HepG2 (cell line): ENCODE measurements around the gene EFCAB8. TPM values are rescaled to one million over a fixed set of nuclear protein-coding genes. Genes with fewer than 3 reads are reported as not detected.
A peak's percentile ranks its signal among the peaks of the same experiment; 100 is the strongest.

Source experiments
- CTCF ChIP-seq: sonication (generic); formaldehyde crosslinking; IDR thresholded peaks from 2 replicates; pipeline ENCODE4 v1.5.0; 2020; ENCODE audit warnings: mild to moderate bottlenecking, missing genetic modification reagents, moderate library complexity
- NKX3-1 ChIP-seq: sonication (generic); formaldehyde crosslinking; IDR thresholded peaks from 2 replicates; pipeline ENCODE4 v1.5.0; 2020; ENCODE audit warnings: missing genetic modification reagents
- NPAS2 ChIP-seq: sonication (generic); formaldehyde crosslinking; IDR thresholded peaks from 2 replicates; pipeline ENCODE4 v1.8.0; 2022; ENCODE audit warnings: mild to moderate bottlenecking, missing genetic modification reagents, borderline replicate concordance
- RARG ChIP-seq: sonication (generic); formaldehyde crosslinking; IDR thresholded peaks from 2 replicates; pipeline ENCODE4 v1.4.0; 2020; ENCODE audit warnings: low read depth, mild to moderate bottlenecking, missing genetic modification reagents
- RERE ChIP-seq: IDR thresholded peaks from 2 replicates; pipeline ENCODE4 v1.6.1; 2016; ENCODE audit warnings: low read depth, missing genetic modification reagents, missing compliant biosample characterization
- SAP130 ChIP-seq: IDR thresholded peaks from 2 replicates; pipeline ENCODE4 v1.6.1; 2016; ENCODE audit warnings: low read depth
- SOX6 ChIP-seq, 2 experiments: fragments of 450-650 bp in 1 of 2; sonication (generic) in 1 of 2; formaldehyde crosslinking in 1 of 2; IDR thresholded peaks; 2 replicates each; pipeline versions ENCODE4 v1.4.0 to v1.6.1; 2017 to 2020; ENCODE audit warnings: antibody characterized with exemption in 1 of 2, mild to moderate bottlenecking in 1 of 2, missing genetic modification reagents in 1 of 2
- TCF12 ChIP-seq, 2 experiments: fragments of 450-650 bp in 1 of 2; sonication (generic) in 1 of 2; formaldehyde crosslinking in 1 of 2; IDR thresholded peaks; 2 replicates each; pipeline versions ENCODE4 v1.6.1 to v1.8.0; 2017 to 2022; ENCODE audit warnings: antibody characterized with exemption in 1 of 2, mild to moderate bottlenecking in 1 of 2, missing genetic modification reagents in 1 of 2, moderate library complexity in 1 of 2
- YEATS2 ChIP-seq: sonication (generic); formaldehyde crosslinking; IDR thresholded peaks from 2 replicates; pipeline ENCODE4 v1.4.0; 2020; ENCODE audit warnings: missing genetic modification reagents, borderline replicate concordance
- ZNF468 ChIP-seq: sonication (generic); formaldehyde crosslinking; IDR thresholded peaks from 2 replicates; pipeline ENCODE4 v1.8.0; 2022; ENCODE audit warnings: mild to moderate bottlenecking, moderate library complexity, missing genetic modification reagents
- ZNF597 ChIP-seq: sonication (generic); formaldehyde crosslinking; IDR thresholded peaks from 2 replicates; pipeline ENCODE4 v1.5.0; 2020; ENCODE audit warnings: missing genetic modification reagents
- ZNF687 ChIP-seq: sonication (generic); formaldehyde crosslinking; IDR thresholded peaks from 2 replicates; pipeline ENCODE4 v1.5.1; 2020; ENCODE audit warnings: mild to moderate bottlenecking, missing genetic modification reagents, moderate library complexity
- ZNF713 ChIP-seq: sonication (generic); formaldehyde crosslinking; IDR thresholded peaks from 2 replicates; pipeline ENCODE4 v1.4.0; 2020; ENCODE audit warnings: mild to moderate bottlenecking, missing genetic modification reagents
- ZSCAN29 ChIP-seq: sonication (generic); formaldehyde crosslinking; conservative IDR thresholded peaks from 2 replicates; pipeline ENCODE4 v1.4.0; 2020; ENCODE audit warnings: mild to moderate bottlenecking, missing genetic modification reagents
- polyA plus RNA-seq, 8 experiments: library from polyadenylated mRNA; depleted of rRNA in 3 of 8; stranded (reverse) in 7 of 8; unstranded in 1 of 8; fragments of >200 nt; fragmentation: Illumina TruSeq in 4 of 8; extraction: Trizol in 4 of 8; gene quantifications; 2 replicates each; pipeline versions ENCODE4 v1.2.1 to v1.2.3, GENCODE V29; 2011 to 2016; ENCODE audit warnings: low read depth in 4 of 8, missing spikeins in 1 of 8, mixed read lengths in 1 of 8; ENCODE audit not compliant: insufficient read depth in 1 of 8
- total RNA-seq, 5 experiments: library from RNA; depleted of rRNA; stranded (reverse); fragments of >200 nt; fragmentation: Illumina TruSeq; extraction: Trizol; gene quantifications; 2 replicates each; pipeline ENCODE4 v1.2.3, GENCODE V29; 2016; ENCODE audit warnings: low read depth in 1 of 5

EFCAB8 gene
- total and polyA plus RNA-seq, 2 of the 13 experiments (the other 11 are each of a cell fraction or from before 2014, with no cell fraction given) = 0.15 to 0.22 TPM

- TF ChIP-seq CTCF (CRISPR knock-in tag) (0 out of 2 replicates have a peak, but pooled peaks have one; percentile 17), NKX3-1 (CRISPR knock-in tag) (peak; percentile 90; the same call in 1 of the 2 replicates), ZNF687 (CRISPR knock-in tag) (peak; percentile 98), YEATS2 (no peak; the same call in 1 of the 2 replicates), RARG (no peak; the same call in 1 of the 2 replicates), ZSCAN29 (CRISPR knock-in tag) (peak; percentile 82; the same call in 1 of the 2 replicates), ZNF713 (peak; percentile 85; the same call in 1 of the 2 replicates), SAP130 (CRISPR knock-in tag) (peak; percentile 88), NPAS2 (CRISPR knock-in tag) (peak; percentile 19; the same call in 1 of the 2 replicates), SOX6 (IDR thresholded peaks at IDR 0.05) (no peak), SOX6 (CRISPR knock-in tag; IDR thresholded peaks at IDR 0.05) (peak; percentile 80), ZNF468 (CRISPR knock-in tag) (peak; percentile 88; the same call in 1 of the 2 replicates), ZNF597 (CRISPR knock-in tag) (no peak), TCF12 (IDR thresholded peaks at IDR 0.05) (no peak), TCF12 (CRISPR knock-in tag; IDR thresholded peaks at IDR 0.05) (peak; percentile 58; the same call in 1 of the 2 replicates), RERE (CRISPR knock-in tag) (no peak; the same call in 1 of the 2 replicates)
These were observed 148.9 kb downstream of the EFCAB8 start, which contains the start of gene BPIFB2 (continued) for GRCh38 chr20:33007376-33008335.
